Measurements from ENCODE around the gene HDDC3. TPM values are rescaled to one million over a fixed set of nuclear protein-coding genes. Genes with fewer than 3 reads are reported as not detected.
"Not testable (repeated sequence)": the region's sequence is repeated elsewhere in the genome, so short reads cannot be mapped to it uniquely, and the experiment has no call there.

HDDC3 gene
- total RNA-seq, 2 experiments from 2014 or later, result 22.9 to 26.2 TPM

DNA sequence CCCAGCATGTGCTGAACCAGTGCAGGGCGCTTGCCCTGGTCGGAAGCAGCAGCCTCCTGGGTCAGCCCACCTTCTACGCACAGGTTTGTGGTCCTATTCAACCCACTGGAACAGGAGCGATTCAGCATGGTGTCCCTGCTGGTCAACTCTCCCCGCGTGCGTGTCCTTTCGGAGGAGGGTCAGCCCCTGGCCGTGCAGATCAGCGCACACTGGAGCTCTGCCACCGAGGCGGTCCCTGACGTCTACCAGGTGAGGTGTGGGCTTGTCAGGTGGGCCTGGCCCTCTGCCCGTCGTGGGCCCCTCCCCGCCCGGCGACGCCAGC lies 21.1 kb downstream of the HDDC3 start:
- Mint-ChIP-seq H3K4me1 (no peaks in the 10 kb centered on the region), H3K4me3 (no peak overlapping the region), H3K36me3 (ENCODE audit: low read depth) (peaks cover 47% of the 10 kb centered on the region), H3K9me3 (no peaks in the 10 kb centered on the region), H3K27ac (no peak overlapping the region), H3K27me3 (no peaks in the 10 kb centered on the region)
- CTCF ChIA-PET, result interaction anchor here (0.9 to 1.4 kb wide), 4 partner anchors 9 to 22 kb away, joined by 3 to 4 read pairs (median 3); partner anchors contain the start of gene HDDC3
- POLR2A ChIA-PET, result no interaction called here
- DNase-seq, result no peak

DNA sequence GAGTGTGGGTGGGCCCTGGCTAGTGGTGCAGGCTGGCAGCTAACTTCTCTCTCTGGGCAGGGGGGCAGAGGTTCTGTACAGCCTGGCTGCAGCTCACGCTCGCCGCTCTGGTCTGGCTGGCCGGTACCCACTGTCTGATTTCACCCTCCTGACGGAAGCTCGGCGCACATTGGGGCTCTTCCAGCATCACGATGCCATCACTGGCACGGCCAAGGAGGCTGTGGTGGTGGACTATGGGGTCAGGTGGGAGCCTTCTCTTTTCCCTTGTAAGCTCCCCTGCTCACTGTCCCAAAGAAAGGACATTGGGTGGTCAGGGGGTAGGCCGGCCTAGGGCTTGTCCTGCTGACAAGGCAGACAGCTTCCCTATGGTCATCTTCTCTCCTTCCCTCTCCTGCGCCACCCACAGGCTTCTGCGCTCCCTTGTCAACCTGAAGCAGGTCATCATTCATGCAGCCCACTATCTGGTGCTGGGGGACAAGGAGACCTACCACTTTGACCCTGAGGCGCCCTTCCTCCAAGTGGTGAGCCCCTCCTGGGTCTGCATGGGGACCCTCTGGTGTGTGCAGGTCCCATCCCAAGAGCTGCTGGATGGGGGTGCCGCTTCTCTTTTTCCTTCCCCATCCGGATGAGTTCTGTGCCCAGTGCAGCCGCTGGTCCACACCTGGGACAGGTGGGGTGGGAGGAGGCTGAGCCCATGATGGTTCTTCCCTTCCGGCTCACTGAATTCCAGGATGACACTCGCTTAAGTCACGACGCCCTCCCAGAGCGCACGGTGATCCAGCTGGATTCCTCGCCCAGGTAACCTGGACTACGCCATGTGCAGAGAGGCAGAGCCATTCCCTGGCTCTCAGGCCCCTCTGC lies 21.7 kb downstream of the HDDC3 start:
- no peak for DNase-seq
- Mint-ChIP-seq H3K4me3 (no peak overlapping the region), H3K27me3 (no peaks in the 10 kb centered on the region), H3K9me3 (no peaks in the 10 kb centered on the region), H3K36me3 (ENCODE audit: low read depth) (peaks cover 53% of the 10 kb centered on the region), H3K4me1 (peaks cover under 1% of the 10 kb centered on the region), H3K27ac (no peak overlapping the region)
- POLR2A ChIA-PET, result no interaction called here
- CTCF ChIA-PET, result interaction anchor here (1.3 to 2.0 kb wide), 3 partner anchors 8 to 22 kb away, joined by 3 to 8 read pairs (median 3); partner anchors contain the start of gene HDDC3

DNA sequence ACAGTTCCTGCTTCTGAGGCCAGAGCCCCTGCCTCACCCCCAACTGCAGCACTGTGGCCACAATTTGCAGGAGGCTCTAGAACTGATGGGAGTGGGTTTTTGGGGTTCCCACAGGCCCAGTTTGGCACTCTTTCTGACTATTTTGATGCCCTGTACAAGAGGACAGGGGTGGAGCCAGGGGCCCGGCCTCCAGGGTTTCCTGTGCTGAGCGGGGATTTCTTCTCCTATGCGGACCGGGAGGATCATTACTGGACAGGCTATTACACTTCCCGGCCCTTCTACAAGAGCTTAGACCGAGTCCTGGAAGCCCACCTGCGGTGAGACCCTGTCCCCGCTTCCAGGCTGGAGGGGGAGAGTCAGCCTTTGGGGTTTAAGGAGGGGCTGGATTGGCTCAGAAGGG lies 22.4 kb downstream of the HDDC3 start:
- DNase-seq, result no peak
- H3K36me3 Mint-ChIP-seq (ENCODE audit: low read depth), result peaks cover 54% of the 10 kb centered on the region
- H3K4me3 Mint-ChIP-seq, result no peak overlapping the region
- POLR2A ChIA-PET, result no interaction called here
- H3K9me3 Mint-ChIP-seq, result no peaks in the 10 kb centered on the region
- no peaks in the 10 kb centered on the region for H3K27me3 Mint-ChIP-seq
- CTCF ChIA-PET, result interaction anchor here (0.6 to 2.0 kb wide), 4 partner anchors 12 to 67 kb away, joined by 3 to 8 read pairs (median 3); partner anchors contain the start of gene HDDC3
- H3K4me1 Mint-ChIP-seq, result peaks cover 4% of the 10 kb centered on the region
- no peak overlapping the region for H3K27ac Mint-ChIP-seq

DNA sequence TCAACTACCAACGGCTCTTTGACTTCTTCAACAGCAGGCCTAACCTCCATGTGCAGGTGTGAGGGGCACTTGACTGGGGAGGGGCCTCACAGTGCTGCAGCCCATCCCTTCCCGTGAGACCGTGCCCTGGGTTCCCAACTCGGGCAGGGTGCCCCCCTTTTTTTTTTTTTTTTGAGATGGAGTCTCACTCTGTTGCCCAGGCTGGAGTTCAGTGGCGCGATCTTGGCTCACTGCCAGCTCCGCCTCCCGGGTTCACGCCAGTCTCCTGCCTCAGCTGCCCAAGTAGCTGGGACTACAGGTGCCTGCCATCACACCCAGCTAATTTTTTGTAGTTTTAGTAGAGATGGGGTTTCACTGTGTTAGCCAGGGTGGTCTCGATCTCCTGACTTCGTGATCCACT lies 22.9 kb downstream of the HDDC3 start:
- H3K9me3 Mint-ChIP-seq, POLR2A ChIA-PET, DNase-seq, H3K4me1 Mint-ChIP-seq, H3K4me3 Mint-ChIP-seq, H3K27me3 Mint-ChIP-seq: not testable (repeated sequence)
- CTCF ChIA-PET, result interaction anchor here (0.6 to 2.0 kb wide), 5 partner anchors 14 to 67 kb away, joined by 3 to 8 read pairs (median 3); partner anchors contain the start of gene HDDC3
- Mint-ChIP-seq H3K27ac (peak overlapping the region; percentile 36), H3K36me3 (ENCODE audit: low read depth) (peaks cover 52% of the 10 kb centered on the region)

DNA sequence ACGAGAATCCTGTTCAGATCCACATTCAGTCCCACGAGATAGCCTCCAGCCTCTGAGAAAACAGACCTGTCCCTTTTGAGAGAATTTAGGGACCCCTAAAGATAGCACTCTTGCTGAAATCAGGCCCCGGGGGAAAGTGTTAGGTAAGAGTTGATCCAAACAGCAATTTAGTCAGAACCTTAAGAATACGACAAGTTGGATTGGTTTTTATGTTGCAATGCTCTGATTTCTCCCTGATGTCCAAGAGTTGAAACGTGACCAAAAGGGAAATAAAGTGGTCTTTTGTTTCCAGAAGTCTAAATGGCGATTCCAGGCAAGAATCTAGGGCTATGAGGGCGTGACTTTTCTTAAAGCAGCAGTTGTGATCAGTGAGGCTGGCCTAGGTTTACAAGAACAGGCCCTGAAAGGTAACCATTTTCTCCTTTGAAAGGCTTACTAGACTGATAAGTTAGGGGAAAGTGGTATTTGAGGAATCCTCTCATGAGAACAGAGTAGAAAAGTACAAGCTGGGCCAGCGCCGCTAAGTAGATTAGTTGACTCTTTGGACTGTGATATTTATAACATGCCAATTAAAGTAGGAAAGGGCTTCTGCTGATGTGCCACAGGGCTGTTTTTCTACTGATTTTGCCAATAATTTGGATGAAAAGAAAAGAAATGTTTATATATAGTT lies 24.4 kb downstream of the HDDC3 start:
- DNase-seq, result no peak
- Mint-ChIP-seq H3K36me3 (ENCODE audit: low read depth) (peaks cover 39% of the 10 kb centered on the region), H3K27ac (no peak overlapping the region), H3K9me3 (no peaks in the 10 kb centered on the region), H3K4me3 (no peak overlapping the region), H3K4me1 (peaks cover 12% of the 10 kb centered on the region), H3K27me3 (no peaks in the 10 kb centered on the region)
- ChIA-PET POLR2A (no interaction called here), CTCF (interaction anchor here (1.0 to 2.0 kb wide), 3 partner anchors 21 to 25 kb away, joined by 3 to 8 read pairs (median 3); partner anchors contain the start of gene HDDC3)

DNA sequence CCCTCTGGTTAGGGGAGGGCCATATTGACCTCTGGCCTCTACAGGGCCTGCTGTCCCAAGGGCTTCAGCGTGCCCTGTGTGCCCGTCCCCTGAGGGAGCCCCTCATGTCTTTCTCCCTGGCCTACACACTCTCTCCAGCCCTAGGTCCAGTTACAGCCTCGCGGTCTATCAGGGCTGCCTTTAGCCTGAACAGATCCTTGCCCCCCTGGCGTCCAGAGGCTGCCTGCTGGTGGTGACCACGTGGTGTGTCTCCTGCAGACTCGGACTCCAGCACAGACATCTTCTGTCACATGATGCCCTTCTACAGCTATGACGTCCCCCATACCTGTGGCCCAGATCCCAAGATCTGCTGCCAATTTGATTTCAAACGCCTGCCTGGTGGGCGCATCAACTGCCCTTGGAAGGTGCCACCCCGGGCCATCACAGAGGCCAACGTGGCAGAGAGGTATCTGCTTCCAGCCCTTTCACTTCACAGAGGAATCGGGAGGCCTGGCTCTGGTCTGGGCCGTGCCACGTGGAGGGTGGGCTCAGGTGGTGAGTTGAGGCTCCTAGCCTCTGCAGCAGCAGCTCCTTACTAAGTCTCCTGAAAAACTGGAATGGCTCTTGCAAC lies 25.2 kb downstream of the HDDC3 start:
- H3K27ac Mint-ChIP-seq, result no peak overlapping the region
- H3K9me3 Mint-ChIP-seq, result no peaks in the 10 kb centered on the region
- peaks cover 12% of the 10 kb centered on the region for H3K4me1 Mint-ChIP-seq
- no peaks in the 10 kb centered on the region for H3K27me3 Mint-ChIP-seq
- peaks cover 37% of the 10 kb centered on the region for H3K36me3 Mint-ChIP-seq (ENCODE audit: low read depth)
- POLR2A ChIA-PET, result no interaction called here
- DNase-seq, result no peak
- H3K4me3 Mint-ChIP-seq, result no peak overlapping the region
- CTCF ChIA-PET, result interaction anchor here (0.5 to 1.6 kb wide), 3 partner anchors 21 to 482 kb away, joined by 3 to 6 read pairs (median 3); no protein-coding TSS in a partner anchor

DNA sequence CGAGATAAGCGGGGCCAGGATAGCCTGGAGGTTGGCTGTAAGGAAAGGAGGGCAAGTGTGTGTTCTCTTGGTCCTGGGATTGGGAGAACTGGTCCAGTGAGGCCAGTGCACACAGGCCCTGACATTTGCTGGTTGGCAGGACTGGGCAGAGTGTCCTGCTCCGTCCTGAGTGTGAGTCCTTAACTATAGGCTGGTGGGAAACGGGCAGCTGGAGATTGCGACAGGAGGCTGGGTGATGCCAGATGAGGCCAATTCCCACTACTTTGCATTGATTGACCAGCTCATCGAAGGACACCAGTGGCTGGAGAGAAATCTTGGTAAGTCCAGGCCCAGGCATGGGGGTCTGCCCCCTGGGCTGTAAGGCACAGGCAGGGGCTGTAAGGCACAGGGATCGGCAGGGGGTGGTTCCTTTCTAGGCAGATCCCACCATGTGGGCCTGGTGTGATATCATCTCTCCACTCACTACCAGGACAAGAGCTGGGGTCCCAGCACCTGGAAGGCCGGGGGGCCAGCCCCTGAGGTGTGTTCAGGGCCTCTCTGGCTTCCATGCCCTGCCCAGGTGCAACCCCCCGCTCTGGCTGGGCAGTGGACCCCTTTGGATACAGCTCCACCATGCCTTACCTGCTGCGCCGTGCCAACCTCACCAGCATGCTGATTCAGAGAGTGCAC lies 26.0 kb downstream of the HDDC3 start:
- Mint-ChIP-seq H3K4me1 (peaks cover 21% of the 10 kb centered on the region), H3K4me3 (no peak overlapping the region), H3K36me3 (ENCODE audit: low read depth) (peaks cover 37% of the 10 kb centered on the region), H3K9me3 (no peaks in the 10 kb centered on the region), H3K27me3 (no peaks in the 10 kb centered on the region), H3K27ac (no peak overlapping the region)
- no peak for DNase-seq
- CTCF ChIA-PET, result interaction anchor here (1.2 to 6.3 kb wide), 6 partner anchors 12 to 85 kb away, joined by 3 to 63 read pairs (median 5); partner anchors contain the start of genes HDDC3 and UNC45A
- POLR2A ChIA-PET, result no interaction called here

DNA sequence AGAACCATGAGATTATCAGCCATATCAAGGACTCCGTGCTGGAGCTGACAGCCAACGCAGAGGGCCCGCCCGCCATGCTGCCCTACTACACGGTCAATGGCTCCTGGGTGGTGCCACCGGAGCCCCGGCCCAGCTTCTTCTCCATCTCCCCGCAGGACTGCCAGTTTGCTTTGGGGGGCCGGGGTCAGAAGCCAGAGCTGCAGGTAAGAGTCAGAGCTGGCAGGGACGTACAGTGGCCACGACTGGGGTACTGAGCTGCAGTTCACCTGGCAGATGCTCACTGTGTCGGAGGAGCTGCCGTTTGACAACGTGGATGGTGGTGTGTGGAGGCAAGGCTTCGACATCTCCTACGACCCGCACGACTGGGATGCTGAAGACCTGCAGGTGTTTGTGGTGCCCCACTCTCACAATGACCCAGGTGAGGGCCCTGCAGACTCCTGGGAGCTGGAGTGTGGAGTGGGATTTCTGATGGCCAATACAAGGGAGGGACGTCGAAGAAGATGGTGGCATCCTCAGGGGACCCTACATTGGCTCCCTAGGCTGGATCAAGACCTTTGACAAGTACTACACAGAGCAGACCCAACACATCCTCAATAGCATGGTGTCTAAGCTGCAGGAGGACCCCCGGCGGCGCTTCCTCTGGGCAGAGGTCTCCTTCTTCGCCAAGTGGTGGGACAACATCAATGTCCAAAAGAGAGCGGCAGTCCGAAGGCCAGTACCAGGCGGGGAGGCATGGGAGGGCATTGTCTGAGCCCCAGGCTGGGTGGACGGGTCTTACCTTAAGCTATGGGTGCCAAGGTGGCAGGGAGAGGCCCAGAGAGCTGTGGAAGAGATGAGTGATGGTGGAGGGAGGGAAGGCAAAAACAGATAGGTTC lies 26.8 kb downstream of the HDDC3 start:
- ChIA-PET POLR2A (no interaction called here), CTCF (interaction anchor here (0.8 to 6.3 kb wide), 10 partner anchors 10 to 84 kb away, joined by 3 to 63 read pairs (median 4); partner anchors contain the start of genes FES, HDDC3 and UNC45A)
- H3K4me3 Mint-ChIP-seq, result peak overlapping the region; percentile 15
- H3K4me1 Mint-ChIP-seq, result peaks cover 24% of the 10 kb centered on the region
- no peaks in the 10 kb centered on the region for H3K27me3 Mint-ChIP-seq
- H3K27ac Mint-ChIP-seq, result peak overlapping the region; percentile 56
- no peaks in the 10 kb centered on the region for H3K9me3 Mint-ChIP-seq
- H3K36me3 Mint-ChIP-seq (ENCODE audit: low read depth), result peaks cover 33% of the 10 kb centered on the region
- DNase-seq, result no peak

DNA sequence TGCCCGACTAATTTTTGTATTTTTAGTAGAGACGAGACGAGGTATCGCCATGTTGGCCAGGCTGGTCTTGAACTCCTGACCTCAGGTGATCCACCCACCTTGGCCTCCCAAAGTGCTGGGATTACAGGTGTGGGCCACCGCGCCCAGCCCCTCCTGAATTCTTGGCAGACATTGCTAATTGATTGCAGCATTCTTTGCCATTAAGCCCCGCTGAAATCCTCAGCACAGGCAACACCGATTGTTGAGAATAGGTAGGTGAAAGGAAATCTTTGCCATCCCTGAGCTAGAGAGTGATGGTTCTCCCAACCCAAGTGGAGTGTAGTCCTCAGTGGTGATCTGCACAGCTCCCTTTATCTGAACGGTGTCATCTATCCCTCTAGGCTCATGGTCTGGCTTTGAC lies 27.6 kb downstream of the HDDC3 start:
- Mint-ChIP-seq H3K9me3 (no peaks in the 10 kb centered on the region), H3K36me3 (ENCODE audit: low read depth) (peaks cover 30% of the 10 kb centered on the region), H3K4me3 (no peak overlapping the region), H3K4me1 (peaks cover 24% of the 10 kb centered on the region), H3K27ac (no peak overlapping the region), H3K27me3 (no peaks in the 10 kb centered on the region)
- DNase-seq, result no peak
- ChIA-PET CTCF (interaction anchor here (0.5 to 6.3 kb wide), 9 partner anchors 8 to 187 kb away, joined by 3 to 63 read pairs (median 4); partner anchors contain the start of genes BLM, FES, HDDC3 and UNC45A), POLR2A (no interaction called here)

DNA sequence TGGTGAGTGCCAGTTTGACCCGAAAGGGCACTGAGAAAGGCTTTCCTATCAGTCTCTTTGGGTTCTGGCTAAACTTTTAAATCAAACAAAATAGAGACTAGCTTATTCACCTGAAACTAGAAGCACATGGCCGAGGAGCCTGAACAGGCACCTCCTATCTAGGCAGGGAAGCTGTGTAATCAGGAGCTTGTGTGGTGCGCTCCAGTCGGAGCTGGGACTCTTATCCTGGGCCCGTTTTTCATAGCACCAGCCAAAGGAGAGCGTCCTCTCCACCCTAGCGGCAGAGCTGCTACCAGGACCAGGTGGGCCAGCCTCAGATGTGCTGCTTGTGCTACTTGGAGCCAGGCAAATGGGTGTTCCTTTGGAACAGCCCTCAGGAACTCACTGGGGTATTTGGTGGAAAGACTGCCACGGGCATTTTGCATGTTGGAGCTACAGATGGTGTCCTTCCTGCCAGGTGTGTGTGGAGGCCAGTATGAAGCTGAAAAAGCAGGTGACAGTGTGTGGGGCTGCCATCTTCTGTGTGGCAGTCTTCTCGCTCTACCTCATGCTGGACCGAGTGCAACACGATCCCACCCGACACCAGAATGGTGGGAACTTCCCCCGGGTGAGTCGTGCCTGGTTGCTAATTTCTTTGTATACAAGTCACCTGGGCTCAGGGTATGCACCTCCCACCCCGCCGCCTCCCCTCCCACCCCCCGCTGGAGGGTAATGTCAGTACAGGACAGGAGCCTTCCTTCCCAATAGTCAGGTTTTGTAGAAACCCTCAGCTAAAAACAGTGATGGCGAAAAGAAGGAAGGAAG lies 28.4 kb downstream of the HDDC3 start:
- CTCF ChIA-PET, result interaction anchor here (0.5 to 6.3 kb wide), 15 partner anchors 9 to 725 kb away, joined by 3 to 63 read pairs (median 4); partner anchors contain the start of genes BLM, FES, HDDC3 and UNC45A
- DNase-seq, result no peak
- H3K9me3 Mint-ChIP-seq, result no peaks in the 10 kb centered on the region
- peak overlapping the region; percentile 85 for H3K27ac Mint-ChIP-seq
- H3K27me3 Mint-ChIP-seq, result no peaks in the 10 kb centered on the region
- H3K4me3 Mint-ChIP-seq, result peak overlapping the region; percentile 77
- POLR2A ChIA-PET, result interaction anchor here (0.6 to 1.1 kb wide), 5 partner anchors 18 to 379 kb away, joined by 3 to 6 read pairs (median 4); partner anchors contain the start of gene RCCD1
- peaks cover 27% of the 10 kb centered on the region for H3K36me3 Mint-ChIP-seq (ENCODE audit: low read depth)
- peaks cover 24% of the 10 kb centered on the region for H3K4me1 Mint-ChIP-seq

Data from activated CD4-positive, alpha-beta T cell treated with anti-CD3 and anti-CD28 coated beads, Interleukin-2, amount 10 ng/mL, durations not matched to agents 7 days and 5 days (primary cell).